HG02588 (cell line): Measurements from ENCODE around the gene MGAT4B.

Source experiments
- ATAC-seq: cut with Tn5 transposase; IDR thresholded peaks from one replicate; pipeline ENCODE4 v1.9.1; 2021; ENCODE audit warnings: mild to moderate bottlenecking, moderate library complexity; ENCODE audit not compliant: unreplicated experiment

MGAT4B gene

GRCh38 chr5:179773686-179774040, 33.0 kb downstream of the MGAT4B start:
- ATAC-seq = no peak

DNA sequence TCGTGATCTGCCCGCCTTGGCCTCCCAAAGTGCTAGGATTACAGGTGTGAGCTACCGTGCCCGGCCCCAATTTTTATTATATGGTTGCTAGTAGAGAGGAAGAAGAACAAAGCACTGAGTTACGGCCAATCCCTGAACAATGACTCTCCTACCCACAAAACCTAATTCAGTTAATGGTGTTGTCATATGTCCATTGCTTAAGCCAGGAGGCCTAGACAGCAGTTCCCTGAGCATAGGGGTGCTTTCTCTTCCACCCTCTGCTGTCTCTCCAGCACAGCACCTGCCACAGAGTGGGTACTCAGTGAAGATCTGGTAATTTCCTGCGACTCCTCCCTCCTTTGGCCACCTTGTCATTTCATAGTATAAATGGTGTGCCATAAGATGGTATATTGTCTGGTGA, 34.3 kb downstream of the MGAT4B start:
- ATAC-seq = no peak

GRCh38 chr5:179771311-179771895, 35.3 kb downstream of the MGAT4B start:
- no peak for ATAC-seq

DNA sequence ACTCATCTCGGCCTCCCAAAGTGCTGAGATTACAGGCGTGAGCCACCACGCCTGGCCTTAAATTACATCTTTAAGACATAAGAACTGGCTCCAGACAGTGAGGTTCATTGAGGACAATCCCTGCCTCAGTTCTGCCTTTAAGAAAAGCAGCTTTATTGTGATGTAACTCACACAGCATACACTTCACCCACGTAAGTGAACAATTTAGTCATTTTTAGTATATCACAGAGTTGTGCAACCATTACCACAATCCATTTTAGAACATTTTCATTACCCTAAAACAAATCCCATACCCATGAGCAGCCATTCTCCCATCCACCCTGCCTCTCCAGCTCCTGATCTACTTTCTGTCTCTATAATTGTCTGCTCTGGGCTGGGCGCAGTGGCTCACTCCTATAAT, 36.9 kb downstream of the MGAT4B start:
- no peak for ATAC-seq

- no peak for ATAC-seq
Observed at GRCh38 chr5:179769271-179769670, 37.4 kb downstream of the MGAT4B start.

GRCh38 chr5:179768326-179769085, 38.2 kb downstream of the MGAT4B start:
- ATAC-seq = no peak

DNA sequence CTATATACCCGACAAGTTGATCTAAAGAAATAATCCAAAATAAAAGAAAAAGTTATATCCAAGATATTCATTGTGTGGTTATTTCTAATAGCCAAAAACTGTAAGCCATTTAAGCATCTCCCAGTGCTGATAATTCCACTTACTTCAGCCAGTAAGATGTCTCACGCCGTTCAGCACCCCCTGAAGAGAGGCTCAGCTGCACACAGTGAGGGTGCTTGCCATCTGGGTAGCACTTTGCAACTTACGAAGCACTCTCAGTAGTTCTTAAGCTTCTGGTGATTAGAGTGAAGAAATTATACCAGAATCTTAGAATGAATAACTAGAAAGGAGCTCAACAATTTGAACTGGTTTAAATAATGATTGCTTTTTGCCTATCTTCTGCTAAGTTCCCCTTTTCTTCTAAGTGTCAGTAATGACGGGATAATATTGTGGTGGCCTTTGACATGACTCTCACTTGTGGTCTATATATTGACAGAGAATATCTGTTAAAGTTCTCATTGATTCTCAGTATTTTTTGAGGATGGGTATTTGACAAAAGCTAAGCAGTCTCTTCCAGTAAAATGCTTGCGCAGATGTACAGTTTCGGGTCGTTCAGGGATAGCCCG, 39.1 kb downstream of the MGAT4B start:
- no peak for ATAC-seq

DNA sequence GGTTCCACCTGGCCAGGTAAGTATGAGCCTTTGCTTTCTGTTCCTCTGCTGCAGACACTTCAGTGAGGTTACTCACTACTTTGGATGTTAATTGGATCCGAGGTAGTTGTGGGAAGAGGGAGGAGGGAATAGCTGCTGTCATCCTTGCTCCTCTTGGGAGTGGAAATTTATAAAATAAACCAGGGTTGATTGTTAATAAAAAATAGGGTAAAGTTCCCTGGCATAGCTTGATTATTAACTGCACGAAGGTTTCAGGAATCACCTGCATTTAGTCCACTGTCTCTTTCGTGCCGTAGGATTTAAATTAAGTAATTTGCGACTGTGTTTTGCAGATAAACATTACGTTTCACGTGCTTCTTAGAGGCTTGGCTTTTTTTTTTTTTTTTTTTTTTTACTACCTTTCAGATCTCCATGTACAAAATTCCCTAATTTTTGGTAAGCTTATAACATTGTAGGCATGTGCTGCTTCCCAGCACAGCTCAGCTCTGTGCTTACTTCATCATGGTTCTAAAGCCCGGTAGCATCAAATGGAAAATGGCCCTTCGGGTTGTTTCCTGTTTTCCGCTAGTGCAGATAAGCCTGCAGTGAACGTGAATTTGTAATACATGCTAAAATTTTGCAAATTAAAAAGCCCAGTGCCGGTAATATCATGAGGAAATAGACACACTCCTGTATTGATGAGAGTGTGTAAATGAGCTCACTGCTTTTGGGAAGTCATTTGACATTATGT, 39.8 kb downstream of the MGAT4B start:
- no peak for ATAC-seq

DNA sequence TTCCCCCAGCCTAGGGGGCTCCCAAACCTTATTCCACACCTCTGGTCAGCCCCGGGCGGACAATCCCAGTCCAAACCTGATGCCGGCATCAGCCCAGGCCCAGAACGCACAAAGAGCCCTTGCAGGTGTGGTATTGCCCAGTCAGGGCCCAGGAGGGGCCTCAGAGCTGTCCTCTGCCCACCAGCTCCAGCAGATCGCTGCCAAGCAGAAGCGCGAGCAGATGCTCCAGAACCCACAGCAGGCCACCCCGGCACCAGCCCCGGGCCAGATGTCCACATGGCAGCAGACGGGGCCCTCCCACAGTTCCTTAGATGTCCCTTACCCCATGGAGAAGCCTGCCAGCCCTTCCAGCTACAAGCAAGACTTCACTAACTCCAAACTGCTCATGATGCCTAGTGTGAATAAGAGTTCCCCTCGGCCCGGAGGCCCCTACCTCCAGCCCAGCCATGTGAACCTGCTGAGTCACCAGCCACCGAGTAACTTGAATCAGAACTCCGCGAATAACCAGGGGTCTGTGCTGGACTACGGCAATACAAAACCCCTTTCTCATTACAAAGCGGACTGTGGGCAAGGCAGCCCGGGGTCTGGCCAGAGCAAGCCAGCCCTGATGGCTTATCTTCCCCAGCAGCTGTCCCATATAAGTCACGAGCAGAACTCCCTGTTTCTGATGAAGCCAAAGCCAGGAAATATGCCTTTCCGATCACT, 40.5 kb downstream of the MGAT4B start:
- no peak for ATAC-seq

GRCh38 chr5:179765400-179765799, 41.3 kb downstream of the MGAT4B start:
- ATAC-seq = no peak

GRCh38 chr5:179764056-179764455, 42.6 kb downstream of the MGAT4B start:
- no peak for ATAC-seq

- no peak for ATAC-seq
Observed at GRCh38 chr5:179763215-179763945, 43.3 kb downstream of the MGAT4B start.

GRCh38 chr5:179762781-179763176, 43.9 kb downstream of the MGAT4B start:
- no peak for ATAC-seq

DNA sequence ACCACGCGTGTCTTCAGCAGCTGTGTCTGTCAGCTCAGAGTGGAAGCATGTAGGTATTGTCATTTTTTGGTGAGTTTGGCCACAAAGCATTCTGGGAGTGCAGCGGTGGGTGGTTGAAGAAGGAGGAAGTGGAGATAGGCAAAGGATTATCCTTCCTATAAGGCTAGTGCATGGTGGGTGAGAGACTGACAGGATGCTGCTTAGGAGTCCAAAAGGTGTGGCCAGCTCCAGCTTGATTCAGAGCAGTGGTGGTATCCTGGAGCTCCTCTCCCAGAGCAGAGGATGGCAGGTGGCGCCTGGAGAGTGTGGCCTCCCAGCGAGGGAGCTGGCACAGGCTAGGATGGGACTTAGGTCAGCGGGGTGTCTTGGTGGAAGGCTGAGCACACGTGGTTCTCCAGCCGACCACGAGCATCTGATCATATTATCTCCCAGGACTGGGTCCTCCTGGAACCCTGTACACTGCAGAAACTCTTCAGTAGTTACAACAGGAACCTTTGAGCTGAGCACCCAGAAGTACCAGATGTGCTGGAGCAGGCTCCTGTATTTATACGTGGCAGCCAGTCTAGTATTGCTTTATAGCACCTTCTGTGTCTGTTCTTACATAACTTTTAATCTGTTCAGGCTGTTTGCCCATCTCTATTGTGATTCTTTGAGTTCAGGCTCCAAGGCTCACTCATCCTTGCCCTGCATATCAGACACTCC, 44.4 kb downstream of the MGAT4B start:
- no peak for ATAC-seq

- no peak for ATAC-seq
Observed at GRCh38 chr5:179759581-179760551, 46.8 kb downstream of the MGAT4B start.

DNA sequence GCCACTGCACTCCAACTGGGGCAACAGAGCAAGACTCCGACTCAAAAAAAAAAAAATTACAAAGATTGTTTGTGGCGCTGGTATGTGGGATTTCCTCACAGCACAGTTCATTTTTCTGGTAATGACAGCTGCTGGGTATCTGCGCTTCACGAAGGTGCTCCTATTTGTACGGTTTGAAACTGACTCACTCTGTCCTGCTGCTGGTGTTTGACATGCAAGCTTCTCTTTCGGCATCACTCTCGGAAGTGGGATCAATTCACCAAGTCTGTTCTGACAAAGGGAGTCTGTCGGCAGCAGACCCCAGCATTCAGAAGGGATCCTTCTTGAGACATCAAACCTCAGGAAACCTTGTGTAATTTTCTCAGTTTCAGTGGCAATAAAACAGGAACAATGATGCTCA, 47.7 kb downstream of the MGAT4B start:
- no peak for ATAC-seq

DNA sequence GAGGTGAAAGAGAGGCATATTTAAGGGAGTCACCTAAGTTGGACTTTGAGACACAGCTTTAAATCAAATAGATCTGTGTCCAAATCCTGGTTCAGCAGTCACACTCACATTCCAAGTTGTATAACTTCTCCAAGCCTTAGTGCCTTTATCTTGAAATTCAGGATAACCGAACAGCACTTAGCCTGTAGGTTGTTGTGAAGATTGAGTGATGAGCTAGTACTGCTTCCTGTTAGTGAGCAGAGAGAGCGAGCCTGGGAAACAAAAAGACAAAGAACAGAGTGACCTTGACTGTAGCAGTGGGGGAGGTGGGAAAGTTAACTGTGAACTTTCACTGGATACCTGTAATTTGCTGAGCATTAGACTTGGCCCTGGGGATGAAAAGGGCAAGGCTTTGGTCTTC, 51.6 kb downstream of the MGAT4B start:
- ATAC-seq = no peak

DNA sequence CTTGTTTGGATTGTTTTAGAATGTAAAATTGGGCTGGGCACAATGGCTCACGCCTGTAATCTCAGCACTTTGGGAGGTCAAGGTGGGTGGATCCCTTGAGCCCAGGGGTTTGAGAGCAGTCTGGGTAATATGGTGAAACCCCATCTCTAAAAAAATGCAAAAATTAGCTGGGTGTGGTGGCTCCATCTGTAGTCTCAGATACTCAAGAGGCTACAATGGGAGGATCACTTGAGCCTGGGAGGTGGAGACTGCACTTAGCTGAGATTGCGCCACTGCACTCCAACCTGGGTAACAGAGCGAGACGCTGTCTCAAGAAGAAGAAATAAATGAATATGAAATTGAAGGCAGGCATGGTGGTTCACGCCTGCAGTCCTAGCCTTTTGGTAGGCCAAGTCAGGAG, 52.7 kb downstream of the MGAT4B start:
- no peak for ATAC-seq
